C4-2B (cell line): Measurements from ENCODE around the gene OSBPL3.

Source experiments
- H3K27ac ChIP-seq: fragments of 450-650 bp; 2 replicates; pipeline ENCODE4 v1.5.1; 2017
- ZFX ChIP-seq: fragments of 450-650 bp; IDR thresholded peaks from 2 replicates; pipeline ENCODE4 v1.6.1; 2017
- TF ChIP-seq, protein P1 (sequence below): fragments of 450-650 bp; conservative IDR thresholded peaks from 2 replicates; pipeline ENCODE4 v1.5.1; 2017; ENCODE audit warnings: mild to moderate bottlenecking

The OSBPL3 gene

GRCh38 chr7:24869572-24869971 is 110.4 kb downstream of the OSBPL3 start:
- no peak overlapping the region for H3K27ac ChIP-seq
- TF ChIP-seq, protein P1, sequence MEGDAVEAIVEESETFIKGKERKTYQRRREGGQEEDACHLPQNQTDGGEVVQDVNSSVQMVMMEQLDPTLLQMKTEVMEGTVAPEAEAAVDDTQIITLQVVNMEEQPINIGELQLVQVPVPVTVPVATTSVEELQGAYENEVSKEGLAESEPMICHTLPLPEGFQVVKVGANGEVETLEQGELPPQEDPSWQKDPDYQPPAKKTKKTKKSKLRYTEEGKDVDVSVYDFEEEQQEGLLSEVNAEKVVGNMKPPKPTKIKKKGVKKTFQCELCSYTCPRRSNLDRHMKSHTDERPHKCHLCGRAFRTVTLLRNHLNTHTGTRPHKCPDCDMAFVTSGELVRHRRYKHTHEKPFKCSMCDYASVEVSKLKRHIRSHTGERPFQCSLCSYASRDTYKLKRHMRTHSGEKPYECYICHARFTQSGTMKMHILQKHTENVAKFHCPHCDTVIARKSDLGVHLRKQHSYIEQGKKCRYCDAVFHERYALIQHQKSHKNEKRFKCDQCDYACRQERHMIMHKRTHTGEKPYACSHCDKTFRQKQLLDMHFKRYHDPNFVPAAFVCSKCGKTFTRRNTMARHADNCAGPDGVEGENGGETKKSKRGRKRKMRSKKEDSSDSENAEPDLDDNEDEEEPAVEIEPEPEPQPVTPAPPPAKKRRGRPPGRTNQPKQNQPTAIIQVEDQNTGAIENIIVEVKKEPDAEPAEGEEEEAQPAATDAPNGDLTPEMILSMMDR = no peak
- TF ChIP-seq ZFX = no peak

- H3K27ac ChIP-seq = no peak overlapping the region
- TF ChIP-seq, protein P1 = no peak
- no peak for TF ChIP-seq ZFX
These were observed 111.2 kb downstream of the OSBPL3 start for GRCh38 chr7:24868741-24869140.

- TF ChIP-seq ZFX = no peak
- TF ChIP-seq, protein P1 = no peak
- H3K27ac ChIP-seq = no peak overlapping the region
These were observed 113.9 kb downstream of the OSBPL3 start for GRCh38 chr7:24866004-24866615.

DNA sequence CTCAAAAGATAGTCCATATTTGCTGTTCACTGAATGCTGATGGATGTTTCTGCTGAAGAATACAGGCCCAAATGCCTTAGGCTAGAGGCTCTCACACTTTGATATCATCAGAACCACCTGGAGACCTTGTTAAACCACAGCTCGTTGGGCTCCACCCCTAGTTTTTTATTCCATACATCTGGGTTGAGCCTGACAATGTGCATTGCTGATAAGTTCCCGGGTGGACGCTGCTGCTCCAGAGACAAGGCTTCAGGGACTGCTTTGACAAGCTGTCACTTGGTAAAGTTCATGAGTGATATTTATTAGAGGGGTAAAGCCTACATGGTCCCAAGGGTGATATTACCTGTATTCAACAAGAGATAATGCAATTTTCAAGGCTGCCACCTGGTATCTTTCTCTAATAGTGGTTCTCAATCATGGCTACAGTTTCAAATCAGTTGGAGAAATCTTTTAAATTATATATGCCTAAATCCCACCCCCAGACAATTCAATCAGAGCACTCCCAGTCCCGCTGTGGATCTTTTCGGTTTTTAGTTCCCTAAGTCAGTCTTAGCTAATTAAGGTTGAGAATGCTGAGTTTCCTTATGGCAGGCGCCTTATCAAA is 115.7 kb downstream of the OSBPL3 start:
- TF ChIP-seq, protein P1 = no peak
- TF ChIP-seq ZFX = no peak

GRCh38 chr7:24863626-24864025 is 116.4 kb downstream of the OSBPL3 start:
- H3K27ac ChIP-seq = no peak overlapping the region
- no peak for TF ChIP-seq ZFX
- TF ChIP-seq, protein P1 = no peak

More for the DNA sequence above, 115.7 kb downstream of the OSBPL3 start:
- H3K27ac ChIP-seq = no peak overlapping the region

GRCh38 chr7:24862461-24862860 is 117.5 kb downstream of the OSBPL3 start:
- TF ChIP-seq, protein P1 = no peak
- no peak for TF ChIP-seq ZFX
- no peak overlapping the region for H3K27ac ChIP-seq

DNA sequence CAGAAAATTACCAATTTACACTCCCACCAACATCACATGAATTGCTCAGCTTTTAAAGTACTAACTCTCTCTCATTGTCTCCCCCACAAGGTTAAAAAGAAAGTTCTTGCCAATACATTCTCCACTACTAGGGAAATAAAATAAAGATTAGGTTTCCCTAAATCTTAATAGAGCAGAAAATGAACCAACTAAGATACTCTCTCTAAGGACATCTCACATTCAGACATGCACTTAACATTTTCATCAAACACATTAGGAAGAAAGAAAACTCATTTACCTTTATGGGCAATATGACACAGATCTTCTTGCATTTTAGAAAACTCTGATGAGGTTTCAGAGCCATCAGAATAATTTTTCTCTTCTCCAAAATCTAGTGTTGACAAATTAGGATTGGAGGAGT is 118.6 kb downstream of the OSBPL3 start:
- no peak overlapping the region for H3K27ac ChIP-seq
- TF ChIP-seq, protein P1 = no peak
- TF ChIP-seq ZFX = no peak
